ENCODE data around the gene UBE2M. TPM values are rescaled to one million over a fixed set of nuclear protein-coding genes. Genes with fewer than 3 reads are reported as not detected.

The UBE2M gene
- total RNA-seq, 1 donor from 2014 or later = 66.7 TPM

GRCh38 chr19:58557221-58558065 lies 968 bp downstream of the UBE2M start:
- ATAC-seq (ENCODE audit: low read depth) (no peak), DNase-seq (no peak)
- CTCF ChIA-PET = interaction anchor here (1.3 to 1.4 kb wide), 2 partner anchors 38 to 43 kb away, joined by 3 to 4 read pairs; partner anchors contain the start of gene ZBTB45
- peak overlapping the region; percentile 94 for H3K4me3 Mint-ChIP-seq
- H3K27ac Mint-ChIP-seq = peak overlapping the region; percentile 91
- no peaks in the 10 kb centered on the region for H3K27me3 Mint-ChIP-seq
- no peaks in the 10 kb centered on the region for H3K9me3 Mint-ChIP-seq
- peaks cover 52% of the 10 kb centered on the region for H3K36me3 Mint-ChIP-seq (ENCODE audit: low read depth)
- POLR2A ChIA-PET = interaction anchor here (1.0 to 5.8 kb wide), 8 partner anchors 12 to 44 kb away, joined by 4 to 63 read pairs (median 6); partner anchors contain the start of genes MZF1, TRIM28 and ZBTB45
- TF ChIP-seq CTCF (IDR thresholded peaks at IDR 0.05) = no peak
- peaks cover 75% of the 10 kb centered on the region for H3K4me1 Mint-ChIP-seq
- intact Hi-C loops (cut with micrococcal nuclease) = loop anchor here (1.0 kb wide), 1 partner anchor 16 kb away; the partner anchor contains the start of gene MZF1

GRCh38 chr19:58556622-58557220 lies 1.7 kb downstream of the UBE2M start:
- intact Hi-C loops (cut with micrococcal nuclease) = no loop called here
- peaks cover 68% of the 10 kb centered on the region for H3K4me1 Mint-ChIP-seq
- H3K9me3 Mint-ChIP-seq = no peaks in the 10 kb centered on the region
- POLR2A ChIA-PET = interaction anchor here (1.0 to 1.1 kb wide), 2 partner anchors 13 to 37 kb away, joined by 4 to 5 read pairs; partner anchors contain the start of genes TRIM28 and ZBTB45
- peak; percentile 14 for DNase-seq
- ATAC-seq (ENCODE audit: low read depth) = no peak
- peak overlapping the region; percentile 94 for H3K4me3 Mint-ChIP-seq
- peaks cover 59% of the 10 kb centered on the region for H3K36me3 Mint-ChIP-seq (ENCODE audit: low read depth)
- H3K27ac Mint-ChIP-seq = peak overlapping the region; percentile 77
- CTCF ChIA-PET = interaction anchor here (1.3 kb wide), 1 partner anchor 43 kb away, joined by 3 read pairs; no protein-coding TSS in a partner anchor
- H3K27me3 Mint-ChIP-seq = no peaks in the 10 kb centered on the region
- no peak for TF ChIP-seq CTCF (IDR thresholded peaks at IDR 0.05)

- Mint-ChIP-seq H3K27ac (peak overlapping the region; percentile 77), H3K9me3 (no peaks in the 10 kb centered on the region), H3K27me3 (no peaks in the 10 kb centered on the region), H3K4me3 (peak overlapping the region; percentile 94), H3K4me1 (peaks cover 61% of the 10 kb centered on the region), H3K36me3 (ENCODE audit: low read depth) (peaks cover 65% of the 10 kb centered on the region)
- intact Hi-C loops (cut with micrococcal nuclease) = loop anchor here (1.0 kb wide), 2 partner anchors 12 to 37 kb away; partner anchors contain the start of genes TRIM28 and ZBTB45
- CTCF ChIA-PET = interaction anchor here (1.3 to 1.7 kb wide), 2 partner anchors 36 to 42 kb away, joined by 3 to 12 read pairs; partner anchors contain the start of gene ZBTB45
- ATAC-seq (ENCODE audit: low read depth) (no peak), DNase-seq (peak; percentile 13)
- no peak for TF ChIP-seq CTCF (IDR thresholded peaks at IDR 0.05)
- POLR2A ChIA-PET = interaction anchor here (1.0 to 3.8 kb wide), 10 partner anchors 11 to 193 kb away, joined by 3 to 78 read pairs (median 13); partner anchors contain the start of genes MZF1, TRIM28, ZBTB45 and ZNF324B
Measured at GRCh38 chr19:58555920-58556621, 2.3 kb downstream of the UBE2M start.

GRCh38 chr19:58555369-58555885 lies 3.0 kb downstream of the UBE2M start:
- intact Hi-C loops (cut with micrococcal nuclease) = loop anchor here (1.0 kb wide), 2 partner anchors 11 to 36 kb away; partner anchors contain the start of genes TRIM28 and ZBTB45
- Mint-ChIP-seq H3K27ac (peak overlapping the region; percentile 96), H3K27me3 (no peaks in the 10 kb centered on the region), H3K36me3 (ENCODE audit: low read depth) (peaks cover 72% of the 10 kb centered on the region), H3K4me1 (peaks cover 60% of the 10 kb centered on the region), H3K9me3 (no peaks in the 10 kb centered on the region), H3K4me3 (peak overlapping the region; percentile 91)
- DNase-seq (no peak), ATAC-seq (ENCODE audit: low read depth) (no peak)
- no peak for TF ChIP-seq CTCF (IDR thresholded peaks at IDR 0.05)
- CTCF ChIA-PET = interaction anchor here (0.8 to 1.7 kb wide), 2 partner anchors 17 to 35 kb away, joined by 3 to 12 read pairs; partner anchors contain the start of gene ZBTB45
- POLR2A ChIA-PET = interaction anchor here (1.0 to 3.8 kb wide), 17 partner anchors 7 to 372 kb away, joined by 3 to 78 read pairs (median 5); partner anchors contain the start of genes MZF1, TRIM28, ZBTB45 and ZNF132

Measured in activated B cell treated with CpG ODN at 0.5 μM for 24 hours (primary cell).